HuH-7 (cell line): ENCODE data around the gene BRICD5.

Experiments
- DNase-seq: peaks from one replicate; pipeline ENCODE4 v3.0.0; 2011; ENCODE audit warnings: low spot score

BRICD5 gene

GRCh38 chr16:2163211-2163881, 47.3 kb downstream of the BRICD5 start:
- DNase-seq, result no peak

GRCh38 chr16:2162676-2163118, 48.0 kb downstream of the BRICD5 start:
- DNase-seq, result no peak

DNA sequence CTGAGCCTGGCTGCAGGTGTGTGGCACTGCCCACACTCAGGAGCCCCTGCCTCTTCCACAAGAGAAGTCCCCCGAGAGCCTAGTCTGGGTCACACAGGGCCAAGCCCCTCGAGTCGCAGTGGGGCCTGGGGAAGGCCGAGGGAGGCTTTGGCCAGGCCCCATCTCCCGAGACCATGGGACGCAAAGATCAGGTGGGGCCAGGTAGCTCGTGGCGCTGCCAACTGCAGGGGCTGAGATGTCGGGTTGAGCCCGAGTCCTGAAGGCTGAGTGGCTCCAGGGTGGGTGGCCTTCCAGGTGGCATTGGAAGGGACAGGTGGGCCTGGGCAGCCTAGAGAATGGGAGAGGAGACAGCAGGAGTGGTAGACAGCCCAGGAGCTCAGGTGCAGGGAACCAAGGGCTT, 48.8 kb downstream of the BRICD5 start:
- no peak for DNase-seq

GRCh38 chr16:2160915-2161551, 49.6 kb downstream of the BRICD5 start:
- no peak for DNase-seq
